ENCODE measurements around the gene GTF3C5.

GTF3C5 gene

DNA sequence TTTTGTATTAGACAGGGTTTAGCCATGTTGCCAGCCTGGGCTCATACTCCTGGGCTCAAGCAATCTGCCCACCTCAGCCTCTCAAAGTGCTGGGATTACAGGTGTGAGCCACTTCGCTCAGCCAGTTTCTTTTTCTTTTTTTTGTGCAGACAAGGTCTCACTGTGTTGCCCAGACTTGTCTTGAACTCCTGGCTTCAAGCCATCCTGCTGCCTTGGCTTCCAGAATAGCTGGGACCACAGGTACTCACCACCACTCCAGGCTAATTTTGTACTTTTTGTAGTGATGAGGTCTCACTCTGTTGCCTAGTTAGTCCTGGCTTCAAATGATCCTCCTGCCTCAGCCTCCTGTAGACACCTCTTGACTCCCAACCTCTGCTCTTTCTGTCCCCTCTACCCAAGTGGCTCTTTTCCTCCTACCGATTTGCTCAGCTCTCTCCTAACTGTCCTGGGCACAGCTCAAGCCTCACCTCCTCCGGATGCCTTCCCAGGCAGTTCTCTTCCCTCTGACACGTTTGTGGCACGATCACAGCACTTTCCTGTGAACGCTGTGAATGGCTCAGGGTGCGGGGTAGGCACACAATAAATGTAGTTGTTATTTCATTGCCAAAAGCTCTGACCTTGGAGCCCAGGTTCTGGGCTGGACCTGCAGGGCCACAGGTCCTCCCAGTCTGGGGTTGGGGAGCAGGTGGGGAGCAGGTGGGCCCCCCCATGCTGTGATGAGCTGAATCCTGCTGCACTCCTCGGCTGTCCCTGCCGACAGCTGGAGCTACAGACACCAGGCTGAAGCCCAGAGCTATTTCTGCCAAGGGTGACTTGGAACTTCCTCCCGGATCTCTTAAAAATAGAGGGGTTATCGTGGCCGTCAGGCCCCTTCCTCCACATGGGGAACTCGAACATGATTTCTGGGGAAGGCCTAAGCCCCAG, 28.4 kb upstream of the GTF3C5 start:
- Histone ChIP-seq H3K9ac (ENCODE audit: low read depth, low read length, poor library complexity, severe bottlenecking) (peak overlapping the region; percentile 92), H3K79me2 (ENCODE audit: insufficient read depth, low read length) (peaks cover 4% of the 10 kb centered on the region; the same call in 1 of the 2 replicates), H3K9me3 (ENCODE audit: insufficient read depth, low read depth, low read length) (no peaks in the 10 kb centered on the region), H3K36me3 (ENCODE audit: insufficient read depth, low read length) (no peaks in the 10 kb centered on the region), H2AFZ (ENCODE audit: low read length) (no peak overlapping the region), H3K4me3 (ENCODE audit: low read length, poor library complexity, severe bottlenecking) (peak overlapping the region; percentile 61), H3K4me1 (ENCODE audit: insufficient read depth, low read length, poor library complexity, severe bottlenecking) (peaks cover 84% of the 10 kb centered on the region), H3K9me2 (replicated peaks; ENCODE audit: low read depth, low read length) (no peaks in the 10 kb centered on the region), H3F3A (ENCODE audit: low read depth) (peaks cover 32% of the 10 kb centered on the region), H4K20me1 (ENCODE audit: insufficient read depth, low read length, poor library complexity, severe bottlenecking) (no peaks in the 10 kb centered on the region), H3K4me2 (ENCODE audit: low read depth, low read length, poor library complexity, severe bottlenecking) (peak overlapping the region; percentile 79), H3K27me3 (ENCODE audit: insufficient read depth, low read length, poor library complexity, severe bottlenecking) (no peaks in the 10 kb centered on the region)
- TF ChIP-seq, protein P1, sequence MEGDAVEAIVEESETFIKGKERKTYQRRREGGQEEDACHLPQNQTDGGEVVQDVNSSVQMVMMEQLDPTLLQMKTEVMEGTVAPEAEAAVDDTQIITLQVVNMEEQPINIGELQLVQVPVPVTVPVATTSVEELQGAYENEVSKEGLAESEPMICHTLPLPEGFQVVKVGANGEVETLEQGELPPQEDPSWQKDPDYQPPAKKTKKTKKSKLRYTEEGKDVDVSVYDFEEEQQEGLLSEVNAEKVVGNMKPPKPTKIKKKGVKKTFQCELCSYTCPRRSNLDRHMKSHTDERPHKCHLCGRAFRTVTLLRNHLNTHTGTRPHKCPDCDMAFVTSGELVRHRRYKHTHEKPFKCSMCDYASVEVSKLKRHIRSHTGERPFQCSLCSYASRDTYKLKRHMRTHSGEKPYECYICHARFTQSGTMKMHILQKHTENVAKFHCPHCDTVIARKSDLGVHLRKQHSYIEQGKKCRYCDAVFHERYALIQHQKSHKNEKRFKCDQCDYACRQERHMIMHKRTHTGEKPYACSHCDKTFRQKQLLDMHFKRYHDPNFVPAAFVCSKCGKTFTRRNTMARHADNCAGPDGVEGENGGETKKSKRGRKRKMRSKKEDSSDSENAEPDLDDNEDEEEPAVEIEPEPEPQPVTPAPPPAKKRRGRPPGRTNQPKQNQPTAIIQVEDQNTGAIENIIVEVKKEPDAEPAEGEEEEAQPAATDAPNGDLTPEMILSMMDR (conservative IDR thresholded peaks at IDR 0.05; ENCODE audit: low read length): no peak
- TF ChIP-seq EZH2phosphoT487 (IDR thresholded peaks at IDR 0.05; ENCODE audit: borderline replicate concordance): no peak

DNA sequence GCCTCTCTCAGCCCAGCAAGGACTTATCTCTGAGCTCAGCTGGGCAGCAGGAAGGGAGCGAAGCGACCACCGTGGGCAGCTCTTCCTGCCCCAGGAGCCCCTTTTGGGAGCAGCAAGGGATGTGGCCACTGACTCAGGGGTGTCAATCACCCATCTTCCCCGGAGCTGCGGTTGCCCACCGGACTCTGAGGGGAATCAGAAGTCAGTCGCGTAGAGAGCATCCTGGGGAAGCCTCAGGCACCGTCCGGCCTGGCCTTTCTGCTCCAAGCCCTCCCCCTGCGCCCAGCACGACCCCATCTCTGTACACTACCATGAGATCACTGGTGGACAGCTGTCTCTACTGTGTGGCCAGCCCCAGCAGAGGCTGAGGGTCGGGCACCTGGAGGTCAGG, 27.7 kb upstream of the GTF3C5 start:
- peaks cover 4% of the 10 kb centered on the region; the same call in 1 of the 2 replicates for H3K79me2 ChIP-seq (ENCODE audit: insufficient read depth, low read length)
- no peaks in the 10 kb centered on the region for H3K9me2 ChIP-seq (replicated peaks; ENCODE audit: low read depth, low read length)
- no peaks in the 10 kb centered on the region for H3K9me3 ChIP-seq (ENCODE audit: insufficient read depth, low read depth, low read length)
- peak overlapping the region; percentile 79 for H3K4me2 ChIP-seq (ENCODE audit: low read depth, low read length, poor library complexity, severe bottlenecking)
- H2AFZ ChIP-seq (ENCODE audit: low read length): no peak overlapping the region
- H3F3A ChIP-seq (ENCODE audit: low read depth): peaks cover 32% of the 10 kb centered on the region
- H4K20me1 ChIP-seq (ENCODE audit: insufficient read depth, low read length, poor library complexity, severe bottlenecking): no peaks in the 10 kb centered on the region
- peak overlapping the region; percentile 92 for H3K9ac ChIP-seq (ENCODE audit: low read depth, low read length, poor library complexity, severe bottlenecking)
- peak overlapping the region; percentile 61 for H3K4me3 ChIP-seq (ENCODE audit: low read length, poor library complexity, severe bottlenecking)
- peaks cover 80% of the 10 kb centered on the region for H3K4me1 ChIP-seq (ENCODE audit: insufficient read depth, low read length, poor library complexity, severe bottlenecking)
- no peaks in the 10 kb centered on the region for H3K36me3 ChIP-seq (ENCODE audit: insufficient read depth, low read length)
- no peak for TF ChIP-seq EZH2phosphoT487 (IDR thresholded peaks at IDR 0.05; ENCODE audit: borderline replicate concordance)
- TF ChIP-seq, protein P1 (conservative IDR thresholded peaks at IDR 0.05; ENCODE audit: low read length): no peak
- H3K27me3 ChIP-seq (ENCODE audit: insufficient read depth, low read length, poor library complexity, severe bottlenecking): no peaks in the 10 kb centered on the region

DNA sequence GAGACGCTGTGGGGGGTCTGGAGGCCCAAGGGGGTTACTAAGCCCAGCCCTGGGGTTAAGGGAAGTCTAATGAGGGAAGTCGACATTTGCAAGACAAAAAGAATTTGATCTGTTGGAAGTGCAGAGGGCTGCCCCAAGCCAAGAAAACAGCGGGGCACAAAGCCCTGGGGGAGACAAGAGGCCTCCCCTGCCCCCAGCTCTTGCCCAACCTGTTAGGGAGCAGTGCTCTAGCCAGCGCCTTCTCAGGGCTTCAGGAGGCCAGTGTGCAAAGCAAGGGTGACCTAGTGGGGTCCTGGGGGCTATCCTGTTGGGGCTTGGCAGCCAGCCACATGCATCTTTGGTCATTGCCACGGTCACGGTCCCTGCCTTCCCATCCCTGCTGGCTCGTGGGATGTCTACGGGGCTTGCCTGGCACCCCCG, 27.1 kb upstream of the GTF3C5 start:
- peak overlapping the region; percentile 61 for H3K4me3 ChIP-seq (ENCODE audit: low read length, poor library complexity, severe bottlenecking)
- TF ChIP-seq EZH2phosphoT487 (IDR thresholded peaks at IDR 0.05; ENCODE audit: borderline replicate concordance): no peak
- TF ChIP-seq, protein P1 (conservative IDR thresholded peaks at IDR 0.05; ENCODE audit: low read length): no peak
- H3K4me2 ChIP-seq (ENCODE audit: low read depth, low read length, poor library complexity, severe bottlenecking): peak overlapping the region; percentile 79
- peaks cover 4% of the 10 kb centered on the region; the same call in 1 of the 2 replicates for H3K79me2 ChIP-seq (ENCODE audit: insufficient read depth, low read length)
- H4K20me1 ChIP-seq (ENCODE audit: insufficient read depth, low read length, poor library complexity, severe bottlenecking): no peaks in the 10 kb centered on the region
- peaks cover 32% of the 10 kb centered on the region for H3F3A ChIP-seq (ENCODE audit: low read depth)
- no peaks in the 10 kb centered on the region for H3K9me2 ChIP-seq (replicated peaks; ENCODE audit: low read depth, low read length)
- peaks cover 76% of the 10 kb centered on the region for H3K4me1 ChIP-seq (ENCODE audit: insufficient read depth, low read length, poor library complexity, severe bottlenecking)
- no peak overlapping the region for H2AFZ ChIP-seq (ENCODE audit: low read length)
- peak overlapping the region; percentile 92 for H3K9ac ChIP-seq (ENCODE audit: low read depth, low read length, poor library complexity, severe bottlenecking)
- no peaks in the 10 kb centered on the region for H3K9me3 ChIP-seq (ENCODE audit: insufficient read depth, low read depth, low read length)
- no peaks in the 10 kb centered on the region for H3K36me3 ChIP-seq (ENCODE audit: insufficient read depth, low read length)
- no peaks in the 10 kb centered on the region for H3K27me3 ChIP-seq (ENCODE audit: insufficient read depth, low read length, poor library complexity, severe bottlenecking)

All from Loucy (cell line).